Activated CD8-positive, alpha-beta memory T cell treated with anti-CD3 and anti-CD28 coated beads for 1 hour (primary cell): ENCODE measurements around the gene ZNF396.

Experiments used
- DNase-seq, 2 donors: peaks; one replicate each; pipeline ENCODE4 v3.0.0-alpha.2; 2020; ENCODE audit warnings: low read depth in 1 of 2; ENCODE audit errors: extremely low read depth in 1 of 2

The ZNF396 gene

DNA sequence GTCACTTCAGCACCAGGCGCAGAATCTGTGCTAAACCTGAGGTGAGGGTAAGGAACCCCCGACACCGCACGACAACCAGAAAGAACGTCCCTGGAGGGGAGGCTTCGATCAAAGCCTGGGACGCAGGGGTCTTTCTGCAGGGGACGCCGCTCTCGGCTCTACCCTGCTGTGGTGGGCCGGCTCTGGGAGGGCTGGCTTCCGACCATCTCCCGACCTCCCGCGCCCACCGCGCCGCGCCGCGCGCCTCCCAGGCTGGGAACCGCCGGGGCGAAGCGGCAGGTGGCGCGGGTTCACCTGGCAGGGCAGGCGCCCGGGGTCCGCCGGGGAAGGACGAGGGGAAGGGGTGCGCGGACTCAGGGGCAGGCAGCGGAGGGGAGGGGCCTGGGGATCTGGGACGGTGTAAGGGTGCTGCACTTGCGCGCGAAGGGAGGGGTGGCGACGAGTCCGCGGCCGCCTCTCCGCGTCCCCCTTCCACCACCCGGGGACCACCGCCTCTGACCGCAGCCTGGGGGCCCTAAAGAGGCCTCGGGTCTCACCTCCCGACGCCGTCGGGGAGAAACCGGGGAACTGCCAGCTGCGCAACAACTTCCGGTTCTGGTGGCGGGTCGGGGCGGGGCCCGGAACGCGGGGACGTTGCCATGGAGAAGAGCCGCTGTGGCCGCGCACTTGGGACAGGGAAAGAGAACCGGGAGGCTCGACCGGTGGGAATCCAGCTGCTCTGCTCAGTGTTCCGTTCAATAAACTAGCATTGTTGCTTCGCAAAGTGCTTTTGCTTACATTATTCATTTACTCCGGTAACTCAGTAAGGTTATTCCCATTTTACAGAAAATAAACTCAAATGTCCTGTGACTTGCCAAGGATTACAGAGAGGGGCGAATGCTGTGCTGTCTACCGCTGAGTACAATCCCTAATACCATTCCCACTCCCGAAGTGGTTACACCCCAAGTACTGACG lies at the start of gene ZNF396:
Gene ZNF396 (minus strand): TSS at position 596 of the 954 bp plus-strand sequence. CDS start 3,045 bp downstream, outside the sequence.
- DNase-seq, result peak in 1 of 2 donors; percentile 53

DNA sequence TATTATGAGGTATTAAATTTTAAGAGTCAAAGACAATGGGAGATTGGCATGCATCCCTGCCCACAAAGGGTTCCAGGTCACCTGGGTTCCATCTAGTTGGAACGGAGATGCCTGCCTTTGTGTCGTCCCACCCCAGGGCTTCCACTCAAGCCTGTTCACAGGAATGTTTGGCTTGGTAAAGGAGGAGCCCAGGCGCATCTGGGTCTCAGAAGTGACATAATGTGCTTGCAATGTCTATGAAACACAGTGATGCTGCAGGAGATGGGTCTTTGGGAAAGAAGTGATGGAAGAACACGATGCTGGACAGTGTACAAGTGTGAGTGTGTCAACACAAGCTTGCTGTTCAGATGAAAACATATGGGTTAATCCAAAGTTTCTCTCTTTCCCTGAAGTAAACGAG lies 49.6 kb upstream of the ZNF396 start:
- DNase-seq, result no peak

DNA sequence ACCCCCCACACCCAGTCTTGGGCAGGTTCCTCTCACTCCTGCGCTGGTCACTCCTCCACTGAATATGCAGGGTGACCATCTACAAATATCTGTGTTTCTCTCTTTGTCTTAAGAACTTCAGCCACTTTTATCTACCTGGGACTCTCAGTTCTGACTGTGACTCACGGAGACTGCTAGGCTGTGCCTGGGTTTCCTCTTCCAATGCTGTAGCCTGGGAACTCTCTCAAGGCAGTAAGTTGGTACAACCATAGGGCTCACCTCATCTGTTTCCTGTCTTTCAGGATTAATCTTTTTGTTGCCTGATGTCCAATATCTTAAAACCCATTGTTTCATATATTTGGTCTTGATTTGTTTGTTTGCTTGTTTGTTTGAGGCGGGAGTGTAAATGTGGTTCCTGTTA lies 47.2 kb upstream of the ZNF396 start:
- DNase-seq, result no peak

DNA sequence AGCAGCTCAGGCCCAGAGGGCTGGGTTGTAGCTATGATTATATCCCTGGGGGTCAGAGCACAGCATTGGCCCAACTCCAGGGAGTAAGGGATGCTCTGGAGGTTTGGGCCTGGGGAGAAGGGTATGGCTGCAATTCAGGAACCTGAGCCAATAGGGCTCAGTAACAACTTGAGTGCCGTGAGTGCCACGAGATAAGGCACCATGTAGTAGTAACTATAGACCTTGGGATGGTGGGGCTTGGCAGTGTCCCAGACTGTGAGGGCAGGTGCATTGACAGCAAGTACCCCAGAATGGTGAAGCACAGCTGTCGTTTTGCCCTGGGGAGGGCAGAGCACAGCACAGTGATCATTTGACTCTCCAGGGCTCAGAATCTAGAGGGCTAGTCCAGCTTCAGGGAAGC lies 45.1 kb upstream of the ZNF396 start:
- DNase-seq, result no peak

DNA sequence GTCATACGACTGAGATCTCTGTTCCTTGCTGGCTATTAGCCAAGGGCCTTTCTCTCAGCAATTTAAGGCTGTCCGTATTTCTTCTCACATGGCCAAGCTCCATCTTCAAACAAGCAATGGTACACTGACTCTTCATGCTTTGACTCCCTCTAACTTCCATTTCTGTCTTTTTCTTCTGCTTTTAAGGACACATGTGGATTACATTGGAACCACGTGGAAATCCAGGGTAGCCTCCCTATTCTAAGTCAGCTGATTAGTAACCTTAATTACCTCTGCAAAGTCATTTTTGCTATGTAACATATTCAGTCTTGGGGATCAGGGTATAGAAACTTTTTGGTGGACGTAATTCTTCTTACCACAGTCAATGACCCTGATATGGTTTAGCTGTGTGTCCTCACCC lies 41.5 kb upstream of the ZNF396 start:
- no peak for DNase-seq

DNA sequence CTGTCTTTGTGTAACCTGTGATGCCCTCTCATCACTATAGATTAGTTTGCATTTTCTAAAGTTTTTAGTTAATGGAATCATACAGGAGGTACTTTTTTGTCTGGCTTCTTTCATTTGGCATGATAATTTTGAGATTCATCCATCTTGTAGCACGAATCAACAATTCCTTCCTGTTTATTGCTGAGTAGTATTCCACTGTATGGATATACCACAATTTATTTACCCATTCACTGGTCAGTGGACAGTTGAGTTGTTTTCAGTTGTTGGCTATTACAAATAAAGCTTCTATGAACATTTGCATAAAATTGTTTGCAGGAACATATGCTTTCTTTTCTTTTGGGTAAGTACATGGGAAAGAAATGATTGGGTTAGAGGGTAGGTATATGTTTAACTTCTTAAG lies 40.1 kb upstream of the ZNF396 start:
- DNase-seq, result no peak

DNA sequence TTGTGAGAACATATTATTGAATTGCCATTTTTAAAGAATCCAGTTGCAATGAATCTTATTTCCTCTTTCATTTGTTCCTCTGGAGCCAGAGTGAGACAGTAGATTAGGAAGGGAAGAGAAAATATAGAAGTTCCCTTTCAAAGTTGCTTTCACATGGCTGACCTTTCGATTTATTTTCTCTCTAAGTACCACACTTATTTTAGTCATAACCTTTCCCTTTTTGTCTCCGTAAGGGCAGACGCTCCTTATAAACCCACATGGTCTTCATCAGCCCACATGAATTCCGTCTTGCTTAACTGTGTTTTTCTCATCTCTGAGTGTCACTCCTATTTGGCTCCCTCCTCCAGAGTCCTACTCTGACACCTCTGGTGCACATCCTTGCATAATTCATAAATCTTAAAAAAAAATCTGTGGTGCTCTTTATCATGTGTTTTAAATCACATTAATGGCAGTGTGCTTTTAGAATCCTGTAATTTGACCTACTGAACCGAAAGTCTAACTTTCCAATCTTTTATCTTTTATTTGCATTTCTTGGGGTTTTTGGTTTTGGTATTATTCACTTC lies 38.5 kb upstream of the ZNF396 start:
- no peak for DNase-seq

DNA sequence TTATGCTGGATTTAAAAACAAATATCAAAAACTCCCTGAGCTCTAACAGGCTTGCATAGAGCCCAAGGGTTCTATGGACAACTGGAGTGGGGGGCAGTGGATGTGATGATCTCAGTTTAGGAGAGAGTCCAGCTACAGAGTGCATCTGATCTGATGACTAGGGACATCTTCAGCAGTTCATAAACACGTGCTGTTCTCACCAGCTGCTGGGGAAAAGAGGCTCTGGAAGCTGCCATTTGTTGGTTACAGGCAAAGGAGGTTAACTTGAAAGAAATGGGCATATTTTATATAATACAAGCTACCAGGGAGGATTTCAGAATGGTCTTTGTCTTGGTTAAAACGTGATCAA lies 36.0 kb upstream of the ZNF396 start:
- no peak for DNase-seq

DNA sequence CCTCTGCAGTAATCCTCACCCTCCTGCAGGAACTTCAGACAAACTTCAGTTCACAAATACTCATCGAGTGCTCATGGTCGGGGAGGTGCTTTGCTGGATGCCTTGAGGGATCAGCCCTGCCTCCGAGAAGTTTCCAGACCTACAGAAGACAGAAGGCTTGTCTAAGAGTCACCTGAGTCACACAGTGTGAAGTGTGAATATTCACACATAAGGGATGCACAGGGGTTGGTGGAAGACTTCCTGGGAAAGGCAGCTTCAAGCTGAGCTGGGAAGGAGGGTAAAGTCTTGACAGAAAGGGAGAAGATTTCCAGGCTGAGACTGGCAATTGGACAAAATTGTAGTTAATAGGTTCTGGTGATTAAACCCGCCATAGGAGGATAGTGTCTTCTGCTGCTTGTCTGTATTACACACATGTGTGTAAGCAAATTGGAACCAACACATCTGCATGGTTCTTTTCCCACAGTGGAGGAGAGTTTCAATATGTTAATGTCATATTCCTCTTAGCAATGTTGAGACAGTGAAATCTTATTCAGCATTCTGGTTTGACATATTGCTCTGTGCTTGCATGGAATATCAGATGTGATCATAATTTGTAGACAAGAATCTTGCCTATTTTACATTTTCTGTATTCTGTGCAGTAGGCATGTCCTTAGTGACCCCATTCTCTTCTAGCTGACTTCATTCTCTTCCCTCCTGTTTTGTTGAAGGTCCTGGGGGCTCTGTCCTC lies 34.7 kb upstream of the ZNF396 start:
- DNase-seq, result no peak

DNA sequence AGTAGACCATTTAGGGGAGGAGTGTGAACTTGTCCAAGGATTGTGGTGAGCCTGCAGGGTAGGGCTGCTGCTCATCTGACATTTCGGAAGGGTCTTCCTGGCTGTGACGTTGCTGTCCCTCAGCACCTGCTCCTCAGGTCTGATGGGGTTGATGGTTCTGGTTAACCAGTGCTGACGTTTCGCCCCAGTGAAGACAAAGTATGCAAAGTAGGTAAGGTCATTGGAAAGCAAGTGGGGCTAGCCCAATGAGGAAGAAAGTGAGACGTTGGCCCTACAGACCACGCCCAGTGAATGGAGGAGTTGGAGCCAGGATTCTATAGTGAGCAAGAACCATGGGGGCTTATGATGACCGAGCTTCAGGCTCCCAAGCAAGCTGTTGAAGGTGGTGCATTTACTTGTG lies 33.4 kb upstream of the ZNF396 start:
- DNase-seq, result no peak

DNA sequence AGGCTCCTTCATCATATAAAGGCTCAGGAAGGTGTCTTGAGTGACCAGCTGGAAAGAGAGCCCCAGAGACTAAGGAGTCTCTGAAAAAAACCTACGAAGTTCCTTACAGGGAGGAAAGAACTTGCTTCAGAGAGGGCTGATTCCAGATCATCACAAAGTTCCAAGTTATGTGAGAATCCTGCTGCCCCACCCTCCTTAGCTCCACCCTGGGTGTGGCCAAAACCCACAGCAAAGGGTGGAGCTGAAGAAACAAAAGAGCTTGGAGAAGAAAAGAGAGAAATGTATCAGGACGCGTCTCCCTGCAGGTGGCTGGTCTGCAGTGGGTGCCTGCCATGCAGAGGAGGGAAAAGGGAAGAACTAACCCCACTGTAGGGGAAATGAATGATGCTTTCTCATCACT lies 32.8 kb upstream of the ZNF396 start:
- no peak for DNase-seq

DNA sequence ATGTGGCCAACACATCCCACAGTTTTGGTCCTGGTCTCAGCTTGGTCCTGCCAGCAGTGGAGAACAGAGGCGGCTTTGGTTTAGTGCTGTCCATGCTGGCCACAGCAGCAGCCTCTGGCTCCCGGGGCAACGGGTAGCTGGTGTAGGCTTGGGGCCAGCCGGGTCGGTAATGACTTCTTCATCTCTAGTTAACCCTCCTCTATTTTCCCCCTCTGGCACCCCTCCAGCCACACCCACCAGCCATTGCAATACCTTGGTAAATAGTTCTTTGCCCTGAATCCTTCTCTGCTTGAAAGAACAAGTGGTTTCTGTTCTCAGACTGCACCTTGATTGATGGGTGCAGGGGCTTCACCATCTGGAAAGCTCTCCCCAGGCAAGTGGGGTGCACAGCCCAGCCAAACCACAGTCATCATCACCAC lies 31.7 kb upstream of the ZNF396 start:
- no peak for DNase-seq

DNA sequence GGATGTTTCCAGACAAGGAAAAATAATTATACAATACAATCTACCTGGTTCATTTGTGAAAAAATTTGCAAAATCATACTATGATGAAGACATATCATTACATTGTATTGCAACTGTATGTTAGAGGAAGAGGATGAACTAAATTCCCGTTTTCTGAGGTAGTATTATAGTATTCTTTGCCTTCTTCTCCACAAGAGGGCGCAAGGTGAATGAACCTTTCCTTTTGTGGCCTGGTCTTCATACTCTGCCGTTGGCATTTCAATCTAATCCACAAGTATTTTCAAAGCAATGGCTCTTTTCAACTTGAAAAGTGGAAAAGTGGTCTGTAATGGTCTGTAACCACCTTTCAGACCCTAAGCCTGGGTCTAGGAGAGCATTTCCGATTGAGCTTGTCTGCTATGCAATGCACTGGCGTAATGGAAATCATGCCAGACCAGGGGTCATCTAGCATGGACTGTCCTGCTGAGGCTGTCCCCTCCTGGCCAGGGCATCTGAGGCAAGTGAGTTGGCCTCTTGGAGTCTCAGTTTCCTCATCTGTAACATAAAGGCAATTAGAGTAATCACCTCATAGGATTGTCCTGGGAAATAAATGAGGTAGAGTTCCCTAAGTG lies 30.8 kb upstream of the ZNF396 start:
- no peak for DNase-seq

DNA sequence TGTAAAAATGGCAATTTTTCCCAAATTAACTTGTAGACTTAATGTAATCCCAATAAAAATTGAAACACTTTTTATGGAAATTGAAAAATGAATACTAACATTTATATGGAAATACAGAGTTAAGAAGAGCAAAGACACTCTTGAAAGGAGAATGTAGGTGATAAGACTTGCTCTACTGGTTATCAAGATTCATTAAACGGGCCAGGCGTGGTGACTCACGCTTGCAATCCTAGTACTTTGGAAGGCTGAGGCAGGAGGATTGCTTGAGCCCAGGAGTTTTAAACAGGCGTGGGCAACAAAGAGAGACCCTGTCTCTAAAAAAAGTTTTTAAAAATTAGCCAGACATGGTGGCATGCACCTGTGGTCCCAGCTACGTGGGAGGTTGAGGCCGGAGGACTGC lies 29.5 kb upstream of the ZNF396 start:
- DNase-seq, result no peak

DNA sequence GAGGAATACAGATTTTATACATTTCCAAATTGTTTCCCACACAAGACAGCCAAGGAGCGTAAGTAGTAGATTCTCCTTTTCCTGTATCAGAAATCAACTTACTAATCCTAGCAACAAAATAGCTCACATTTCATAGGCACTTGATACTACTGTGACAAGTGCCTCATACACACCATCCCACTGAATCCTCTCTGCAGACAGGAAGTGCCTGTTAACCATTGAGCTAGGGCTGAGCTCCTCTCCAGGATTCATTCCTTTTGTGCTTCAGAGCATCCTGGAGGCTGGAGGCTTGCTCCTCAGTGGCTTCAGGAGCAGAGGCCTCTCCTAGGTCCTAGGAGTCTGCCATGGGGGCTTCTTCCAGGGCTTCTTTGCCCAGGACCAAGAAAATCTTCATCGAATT lies 20.8 kb upstream of the ZNF396 start:
- DNase-seq, result no peak

DNA sequence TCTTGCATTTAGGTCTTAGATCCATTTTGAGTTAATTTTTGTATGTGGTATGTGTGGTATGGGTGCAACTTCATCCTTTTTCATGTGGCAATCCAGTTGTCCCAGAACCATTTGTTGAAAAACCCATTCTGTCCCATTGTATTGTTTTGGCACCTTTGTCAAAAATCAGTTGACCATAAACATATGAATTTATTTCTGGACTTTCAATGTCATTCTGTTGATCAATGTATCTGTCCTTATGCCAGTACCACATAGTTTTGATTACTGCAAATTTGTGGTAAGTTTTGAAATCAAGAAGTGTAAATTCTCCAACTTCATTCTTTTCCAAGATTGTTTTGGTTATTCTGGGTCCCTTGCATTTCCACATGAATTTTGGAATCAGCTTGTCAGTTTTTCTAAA lies 16.6 kb upstream of the ZNF396 start:
- DNase-seq, result no peak

DNA sequence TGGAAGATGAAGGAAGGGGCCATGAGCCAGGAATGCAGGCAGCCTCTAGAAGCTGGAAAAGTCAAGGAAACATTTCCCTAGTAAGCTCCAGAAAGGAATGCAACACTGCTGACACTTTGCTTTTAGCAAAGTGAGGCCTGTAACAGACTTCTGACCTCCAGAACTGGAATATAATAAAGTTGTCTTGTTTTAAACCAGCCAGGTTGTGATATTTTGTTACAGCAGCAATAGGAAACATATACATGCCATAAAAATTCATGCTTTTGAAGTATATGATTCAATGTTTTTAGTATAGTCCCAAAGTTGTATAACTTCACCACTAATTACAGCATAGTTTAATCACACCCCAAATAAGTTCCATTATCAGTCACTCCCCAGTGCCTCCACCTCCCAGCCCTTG lies 15.2 kb upstream of the ZNF396 start:
- DNase-seq, result no peak

DNA sequence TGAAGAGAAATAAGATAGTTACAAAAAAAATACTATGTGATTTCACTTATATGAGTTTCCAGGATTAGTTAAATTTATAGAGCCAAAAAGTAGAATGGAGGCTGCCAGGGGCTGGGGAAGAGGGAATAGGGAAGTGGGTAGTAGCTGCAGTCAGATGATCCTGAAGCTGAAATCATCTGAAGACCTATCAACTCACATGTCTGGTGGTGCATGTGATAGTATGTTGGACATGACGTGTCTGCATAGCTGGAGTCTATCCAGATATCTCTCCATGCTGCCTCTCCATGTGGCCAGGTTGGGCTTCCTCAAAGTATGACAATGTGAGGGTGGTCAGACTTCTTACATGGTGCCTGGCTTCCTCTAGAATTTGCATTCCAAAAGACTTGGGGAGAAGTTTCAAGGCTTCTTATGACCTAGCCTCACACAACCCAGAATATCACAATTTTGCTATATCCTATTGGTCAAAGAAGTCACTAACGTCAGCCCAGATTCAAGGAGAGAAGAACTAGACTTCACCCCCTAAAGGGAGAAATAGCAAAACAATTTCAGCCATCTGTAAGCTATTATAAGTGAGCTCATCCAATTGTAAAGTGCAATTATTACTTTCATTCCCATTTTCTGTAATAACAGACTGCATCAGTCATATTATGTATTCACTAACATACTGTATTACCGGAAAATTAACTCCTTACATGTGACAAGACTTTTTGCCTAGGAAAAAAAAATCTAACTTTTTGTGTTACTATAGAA lies 14.0 kb upstream of the ZNF396 start:
- no peak for DNase-seq

DNA sequence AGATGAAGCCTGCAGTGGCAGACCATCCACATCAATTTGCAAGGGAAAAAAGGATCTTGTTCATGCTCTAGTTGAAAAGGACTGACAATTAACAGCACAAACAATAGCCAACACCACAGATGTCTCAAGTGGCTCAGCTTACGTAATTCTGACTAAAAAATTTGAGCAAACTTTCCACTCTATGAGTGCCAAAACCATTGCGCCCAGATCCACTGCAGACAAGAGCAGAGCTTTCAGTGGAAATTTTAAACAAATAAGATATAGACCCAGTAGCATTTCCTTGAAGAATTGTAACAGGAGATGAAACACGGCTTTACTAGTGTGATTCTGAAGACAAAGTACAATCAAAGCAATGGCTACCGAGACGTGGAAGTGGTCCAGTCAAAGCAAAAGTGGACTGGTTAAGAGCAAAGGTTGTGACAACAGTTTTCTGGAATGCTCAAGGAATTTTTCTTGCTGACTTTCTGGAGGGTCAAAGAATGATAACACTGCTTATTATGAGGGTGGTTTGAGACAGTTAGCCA lies 12.0 kb upstream of the ZNF396 start:
- no peak for DNase-seq

DNA sequence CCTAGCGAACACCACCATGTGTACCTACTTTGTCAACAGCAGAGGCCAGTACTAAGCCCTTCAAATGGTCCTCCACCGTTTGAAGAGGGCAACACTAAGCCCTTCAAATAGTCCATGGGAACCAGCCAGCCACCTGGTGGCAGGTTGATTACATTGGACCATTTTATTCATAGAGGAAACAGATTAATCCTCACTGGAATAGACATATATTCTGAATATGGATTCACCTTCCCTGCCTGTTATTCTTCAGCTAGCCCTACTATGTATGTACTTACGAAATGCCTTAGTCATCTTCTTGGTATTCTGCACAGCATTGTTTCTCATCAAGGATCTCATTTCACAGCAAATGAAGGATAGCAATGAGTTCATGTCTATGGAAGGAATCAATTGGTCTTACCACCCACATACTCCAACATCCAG lies 10.0 kb upstream of the ZNF396 start:
- no peak for DNase-seq
